ENCODE results near the gene OR2T3.
"Not testable (repeated sequence)": the region's sequence is repeated elsewhere in the genome, so short reads cannot be mapped to it uniquely, and the experiment has no call there.

OR2T3 gene

GRCh38 chr1:248473051-248473450, at the start of gene OR2T3:
Gene OR2T3, plus strand, starts transcription at chr1:248473351. Its CDS starts 0 bp downstream, at chr1:248473351.
- DNase-seq = not testable (repeated sequence)

GRCh38 chr1:248427526-248428191, 45.5 kb upstream of the OR2T3 start:
- DNase-seq = not testable (repeated sequence)

GRCh38 chr1:248428192-248428533, 45.0 kb upstream of the OR2T3 start:
- not testable (repeated sequence) for DNase-seq

- DNase-seq = not testable (repeated sequence)
These were observed 41.5 kb upstream of the OR2T3 start for GRCh38 chr1:248431683-248432082.

GRCh38 chr1:248432201-248432600, 41.0 kb upstream of the OR2T3 start:
- DNase-seq = not testable (repeated sequence)

- not testable (repeated sequence) for DNase-seq
These were observed 39.2 kb upstream of the OR2T3 start for GRCh38 chr1:248433811-248434415.

- not testable (repeated sequence) for DNase-seq
These were observed 38.2 kb upstream of the OR2T3 start for GRCh38 chr1:248434913-248435312.

GRCh38 chr1:248436303-248436702, 36.8 kb upstream of the OR2T3 start:
- not testable (repeated sequence) for DNase-seq

- DNase-seq = not testable (repeated sequence)
These were observed 34.5 kb upstream of the OR2T3 start for GRCh38 chr1:248438668-248439067.

GRCh38 chr1:248439283-248439682, 33.9 kb upstream of the OR2T3 start:
- DNase-seq = not testable (repeated sequence)

- DNase-seq = not testable (repeated sequence)
These were observed 30.5 kb upstream of the OR2T3 start for GRCh38 chr1:248442500-248443277.

GRCh38 chr1:248444603-248445002, 28.5 kb upstream of the OR2T3 start:
- DNase-seq = not testable (repeated sequence)

- not testable (repeated sequence) for DNase-seq
These were observed 27.8 kb upstream of the OR2T3 start, which contains the start of gene OR2T2 for GRCh38 chr1:248445399-248445798. Gene OR2T2, plus strand, starts transcription at chr1:248445637. Its CDS starts 7,161 bp downstream, at chr1:248452798.

GRCh38 chr1:248448409-248449074, 24.6 kb upstream of the OR2T3 start:
- not testable (repeated sequence) for DNase-seq

- DNase-seq = not testable (repeated sequence)
These were observed 23.2 kb upstream of the OR2T3 start for GRCh38 chr1:248449821-248450465.

- DNase-seq = not testable (repeated sequence)
These were observed 22.5 kb upstream of the OR2T3 start for GRCh38 chr1:248450466-248451145.

- not testable (repeated sequence) for DNase-seq
These were observed 19.5 kb upstream of the OR2T3 start for GRCh38 chr1:248453619-248454018.

- not testable (repeated sequence) for DNase-seq
These were observed 18.1 kb upstream of the OR2T3 start for GRCh38 chr1:248455045-248455444.

- not testable (repeated sequence) for DNase-seq
These were observed 16.5 kb upstream of the OR2T3 start for GRCh38 chr1:248456635-248457034.

GRCh38 chr1:248459117-248459516, 14.0 kb upstream of the OR2T3 start:
- not testable (repeated sequence) for DNase-seq

- DNase-seq = no peak
These were observed 2.0 kb upstream of the OR2T3 start for GRCh38 chr1:248471154-248471553.

- not testable (repeated sequence) for DNase-seq
These were observed 1.0 kb upstream of the OR2T3 start for GRCh38 chr1:248472111-248472510.
